Fibroblast of skin of scalp (primary cell): Measurements from ENCODE around the gene ERC2.

Experiments used
- DNase-seq: peaks from one replicate; pipeline ENCODE4 v3.0.0-alpha.2; 2013

ERC2 gene

DNA sequence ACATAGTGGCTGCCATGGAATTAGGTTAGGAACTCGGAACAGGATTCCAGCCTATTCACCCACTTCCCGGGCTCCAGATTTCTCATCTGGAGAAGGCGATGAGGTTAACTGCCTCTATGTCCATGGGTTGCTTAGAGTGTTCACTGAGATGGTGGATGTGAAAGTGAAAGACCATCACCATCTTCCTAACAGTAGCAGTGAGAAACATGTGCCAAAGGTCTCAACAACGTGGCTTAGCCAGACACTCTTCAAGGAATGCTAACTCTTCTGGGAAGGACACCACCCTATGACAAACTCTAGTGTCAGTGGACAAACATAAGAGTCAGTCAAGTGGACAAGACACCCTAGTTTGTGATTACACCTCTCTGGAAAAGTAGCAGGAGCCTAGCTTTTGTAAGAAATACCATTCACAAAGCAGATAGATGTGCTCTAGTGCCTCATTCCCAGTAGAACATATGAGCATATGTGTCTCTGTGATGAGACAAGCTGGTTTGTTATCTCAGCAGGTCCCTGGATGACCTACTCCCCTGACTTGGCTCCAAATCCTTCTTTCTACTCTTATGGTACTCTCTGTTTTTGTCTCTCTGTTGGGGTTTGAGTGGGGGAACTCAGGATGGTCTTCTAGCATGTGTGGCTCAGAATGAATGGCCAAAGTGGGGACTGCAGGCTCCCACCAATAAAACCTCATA lies 770.9 kb downstream of the ERC2 start:
- no peak for DNase-seq

DNA sequence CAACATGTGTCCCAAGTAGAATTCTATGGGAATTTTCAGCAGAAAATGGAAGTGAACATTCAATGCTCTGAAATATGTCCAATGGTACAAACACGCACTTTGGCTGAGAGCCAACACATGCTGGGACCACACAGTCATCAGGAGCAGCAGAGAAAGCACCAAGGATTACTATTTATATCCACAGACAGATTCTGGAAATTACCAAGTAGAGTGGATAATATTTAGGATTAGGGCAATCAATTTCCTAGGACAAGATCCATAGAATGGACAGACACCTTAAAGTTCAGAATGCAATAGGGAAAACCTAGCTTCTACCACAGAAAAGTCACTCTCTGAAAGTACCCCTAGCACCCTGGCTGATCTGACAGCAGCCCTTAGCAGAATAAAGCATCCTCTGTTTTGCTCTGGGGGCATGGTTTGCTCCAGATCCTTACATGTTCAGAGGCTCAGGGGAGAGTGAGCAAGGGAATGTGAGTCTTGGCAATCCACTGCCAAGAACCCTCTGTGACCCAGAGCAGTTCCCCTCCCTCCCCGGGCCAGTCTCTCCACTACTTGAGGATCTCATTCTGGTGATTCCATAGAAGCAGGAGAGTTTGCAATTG lies 775.2 kb downstream of the ERC2 start:
- peak; percentile 84 for DNase-seq

DNA sequence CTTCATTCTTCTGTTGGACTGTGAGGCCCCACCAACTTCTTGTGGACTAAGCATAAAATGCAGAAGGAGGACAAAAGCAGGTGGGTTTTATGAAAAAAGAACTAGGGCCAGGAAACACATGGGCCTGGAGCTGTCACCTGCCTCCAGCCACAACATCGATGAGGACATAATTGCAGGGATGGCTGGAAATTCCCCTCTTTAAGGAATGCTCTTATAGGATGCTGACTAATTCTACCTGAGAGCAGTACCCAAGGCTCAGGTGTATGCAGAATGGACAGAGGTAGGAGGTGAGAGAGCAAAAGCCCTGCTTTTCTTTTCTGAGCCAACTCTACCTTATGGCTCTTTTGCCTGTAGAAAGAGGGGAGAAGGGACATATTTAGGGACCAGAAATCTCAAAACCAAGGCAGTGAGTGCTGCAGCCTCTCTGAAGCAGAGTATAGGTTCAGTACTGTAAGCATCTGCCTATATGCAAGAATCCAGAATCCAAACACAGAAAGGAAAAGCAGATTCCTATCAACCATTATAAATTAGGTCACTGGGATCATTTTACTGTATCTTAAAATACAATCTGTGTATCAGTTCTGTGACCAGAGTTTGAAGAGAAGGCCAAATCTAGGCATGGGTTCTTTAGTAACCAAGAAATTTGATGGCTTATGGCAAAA lies 775.8 kb downstream of the ERC2 start:
- no peak for DNase-seq

DNA sequence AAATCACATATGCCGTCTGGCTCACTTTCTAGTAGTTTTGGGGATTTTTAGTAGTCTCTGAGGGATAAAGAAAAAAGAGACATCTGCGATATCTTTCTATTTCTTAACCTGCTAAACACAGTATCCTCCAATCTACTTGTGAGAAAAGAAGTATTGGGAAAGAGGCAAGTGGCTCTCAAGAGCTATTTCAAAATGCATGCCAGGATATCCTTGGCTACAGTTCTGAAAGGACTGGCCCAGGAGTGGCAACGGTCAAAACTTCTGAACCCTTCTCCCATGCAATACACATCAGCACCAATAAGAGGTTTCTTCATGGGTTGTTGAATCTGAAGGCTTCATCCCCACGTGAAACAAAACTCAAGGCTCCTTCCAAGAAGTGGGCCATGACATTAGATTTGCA lies 777.1 kb downstream of the ERC2 start:
- DNase-seq, result no peak

DNA sequence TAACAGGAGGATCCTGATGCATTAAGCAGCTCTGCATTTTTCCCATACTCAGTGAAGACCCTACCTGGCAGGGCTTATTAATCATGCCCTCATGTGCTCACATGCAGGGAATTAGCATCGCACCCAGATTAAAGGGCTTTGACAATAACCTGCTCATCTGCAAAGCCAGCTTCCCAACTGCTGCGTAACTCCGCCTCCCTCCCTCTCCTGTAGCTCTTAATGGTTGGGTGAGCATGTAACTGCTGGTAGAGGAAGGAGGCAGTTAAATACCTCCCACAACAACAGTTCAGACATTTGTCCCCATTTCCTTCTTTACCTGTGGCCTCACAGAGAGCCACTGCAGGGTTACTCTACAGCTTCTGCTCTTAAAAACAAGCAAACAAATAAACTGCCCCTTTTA lies 777.5 kb downstream of the ERC2 start:
- no peak for DNase-seq

DNA sequence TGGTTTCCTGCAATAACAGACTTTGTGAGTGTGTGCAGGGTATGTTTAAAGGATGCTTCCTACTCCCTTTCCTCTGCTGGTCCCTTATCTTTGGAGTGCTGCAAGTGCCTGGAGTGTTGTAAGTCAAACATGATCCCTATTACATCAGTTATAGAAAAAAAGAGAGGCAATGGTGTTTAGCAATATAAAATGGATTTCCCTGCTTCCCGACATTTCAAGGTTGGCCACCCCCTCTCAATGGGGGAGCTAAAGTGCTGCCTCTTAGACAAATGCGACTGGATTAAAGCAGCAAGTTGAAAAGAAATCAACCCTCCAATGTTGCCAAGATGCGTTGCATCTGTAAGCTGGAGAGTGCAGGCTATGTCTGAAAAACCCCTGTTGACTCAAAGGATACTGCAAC lies 778.1 kb downstream of the ERC2 start:
- DNase-seq, result no peak

DNA sequence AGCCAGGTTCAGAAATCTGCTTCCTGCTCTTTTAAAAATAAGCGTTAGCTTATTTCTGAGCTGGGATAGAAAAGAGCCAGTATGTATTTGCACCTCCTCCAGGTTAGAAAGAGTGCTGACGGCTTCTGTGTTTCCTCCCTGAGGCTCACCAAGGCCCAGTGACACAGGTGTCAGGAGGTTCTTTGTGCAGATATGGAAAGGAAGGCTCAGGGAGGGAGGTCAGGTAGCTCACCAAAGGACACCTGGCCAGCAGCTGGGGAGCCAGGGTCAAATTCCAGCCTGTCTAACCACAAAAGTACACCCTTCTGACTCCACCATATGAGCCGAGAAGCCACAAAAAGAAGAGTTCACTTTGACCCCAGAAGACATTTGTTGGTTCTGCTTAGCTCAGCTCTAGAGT lies 780.1 kb downstream of the ERC2 start:
- no peak for DNase-seq

DNA sequence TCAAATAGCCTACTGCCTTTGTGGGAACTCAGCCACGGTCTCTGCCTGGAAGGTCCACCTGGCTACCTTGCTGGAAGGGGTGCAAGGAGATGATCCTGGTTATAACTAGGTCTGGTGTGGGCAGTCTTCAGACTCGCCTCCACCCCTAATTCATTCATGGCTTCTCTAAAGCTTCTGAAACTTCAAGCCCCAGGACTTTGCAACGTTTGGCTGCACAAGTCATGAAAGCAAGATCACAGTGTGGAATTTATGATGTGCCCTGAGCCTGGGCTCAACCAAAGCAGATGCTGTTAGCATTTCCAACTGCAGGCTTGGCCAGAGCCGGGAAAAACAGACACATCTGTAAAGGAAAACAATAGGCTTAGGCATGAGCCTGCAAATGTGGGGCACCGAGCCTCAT lies 780.7 kb downstream of the ERC2 start:
- no peak for DNase-seq

DNA sequence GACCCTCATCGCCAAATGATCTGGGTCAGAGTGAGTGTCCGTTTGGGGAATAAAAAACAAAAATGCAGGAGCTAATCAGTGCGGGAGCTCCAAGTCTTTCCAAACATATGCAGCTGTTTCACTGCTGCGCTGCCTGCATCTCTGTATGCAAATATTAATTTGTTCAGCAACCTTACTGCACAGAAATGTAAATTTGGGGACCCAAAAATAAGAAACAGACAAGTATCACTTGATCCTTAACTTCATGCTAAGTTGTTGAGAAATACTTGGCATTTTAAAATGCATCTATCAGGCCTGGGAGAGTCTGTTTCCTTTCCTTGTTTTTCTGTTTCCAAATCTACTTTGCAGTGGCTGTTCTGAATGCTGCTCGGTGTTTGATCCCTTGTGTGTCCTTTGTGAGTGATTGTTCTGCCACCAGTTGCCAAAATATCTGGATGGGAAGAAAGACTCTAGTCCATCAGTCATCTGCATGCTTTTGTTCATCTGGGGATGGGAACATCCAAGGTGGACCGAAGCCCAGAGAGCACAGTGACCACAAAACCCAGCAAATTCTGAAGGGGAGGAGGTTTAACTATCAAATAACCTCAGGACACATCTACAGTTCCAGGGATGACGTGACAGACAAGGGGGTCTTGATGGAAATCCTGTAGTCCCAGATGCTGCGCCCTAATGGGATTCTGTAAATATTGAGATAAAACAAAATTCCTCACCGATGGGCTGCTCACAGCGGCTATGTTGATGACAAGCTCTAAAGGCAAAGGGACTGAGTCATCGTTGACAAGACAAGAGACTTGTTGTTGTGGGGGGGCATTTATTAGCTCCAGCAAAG lies 781.6 kb downstream of the ERC2 start:
- DNase-seq, result peak; percentile 69

DNA sequence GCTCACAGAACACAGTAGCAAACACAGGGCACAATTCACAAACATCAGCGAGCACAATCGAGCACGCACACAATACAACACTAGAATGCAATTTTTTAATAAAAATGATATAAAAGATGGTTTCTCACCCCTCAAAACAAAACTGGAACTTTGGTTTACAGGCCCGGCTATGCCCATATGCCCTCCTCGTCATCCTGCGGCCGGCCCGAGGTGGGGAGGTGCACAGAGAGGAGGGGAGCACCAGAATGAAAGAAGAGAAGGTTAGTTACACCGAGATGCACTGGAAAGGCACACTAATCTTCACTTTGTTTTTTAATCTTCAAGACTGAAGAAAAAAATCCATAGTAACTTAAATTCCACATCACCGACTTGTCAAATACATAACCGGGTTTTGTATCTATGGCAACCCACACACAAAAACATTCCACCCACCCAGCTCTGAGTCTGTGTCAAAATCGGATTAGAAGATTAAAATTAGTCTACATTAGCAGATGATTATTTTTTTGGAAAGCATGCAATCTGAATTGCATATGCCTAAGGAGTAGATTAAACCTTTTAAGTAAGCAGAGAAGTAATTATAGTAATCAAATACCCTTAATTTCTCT lies 784.5 kb downstream of the ERC2 start:
- peak; percentile 53 for DNase-seq

DNA sequence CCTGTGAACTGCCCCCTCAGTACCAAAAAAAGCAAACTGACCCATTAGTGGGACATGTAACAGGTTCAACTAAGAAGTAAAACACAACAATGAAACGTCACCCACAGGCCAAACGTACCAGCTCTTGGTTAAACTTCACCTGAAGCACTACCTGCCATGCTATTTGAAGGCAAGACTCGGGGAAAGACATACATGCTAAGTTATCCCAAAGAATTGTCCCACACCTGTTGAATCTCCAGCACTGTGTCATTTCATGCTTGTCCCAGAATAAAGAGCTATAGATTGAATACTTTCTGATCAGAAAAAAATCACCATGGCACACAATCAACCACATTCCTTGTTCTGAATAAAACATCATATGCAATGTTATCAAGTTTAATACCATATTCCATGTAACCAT lies 785.8 kb downstream of the ERC2 start:
- DNase-seq, result no peak

DNA sequence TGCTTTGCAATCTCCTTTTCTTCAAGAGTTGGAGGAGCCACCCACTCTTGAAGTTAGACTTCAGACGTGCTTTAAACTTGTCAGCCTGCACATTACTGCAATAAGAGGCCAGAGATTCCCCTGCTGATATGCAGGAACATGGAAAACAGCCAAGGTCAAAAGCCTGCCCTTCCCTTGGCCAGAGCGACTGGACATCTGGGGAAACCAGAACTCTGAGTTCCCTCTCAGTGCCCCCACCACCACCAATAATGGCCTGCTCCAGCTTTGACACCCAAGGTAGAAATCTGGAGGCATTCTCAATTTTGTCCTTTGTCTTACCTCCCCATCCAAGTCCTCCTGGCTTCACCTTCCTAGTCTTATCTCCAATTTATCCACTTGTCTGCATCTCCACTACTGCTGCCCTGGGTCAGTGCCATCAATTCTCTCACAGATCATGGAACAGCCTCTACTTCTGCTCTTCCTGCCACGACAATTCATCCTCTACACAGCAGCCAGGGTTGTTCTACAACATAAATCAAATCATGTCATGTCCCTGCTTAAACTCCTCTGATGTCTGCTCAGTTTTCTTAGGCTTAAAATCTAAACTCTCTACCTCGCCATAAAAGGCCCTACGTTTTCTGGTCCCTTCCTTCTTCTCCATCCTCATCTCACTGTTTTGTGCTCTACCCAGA lies 789.6 kb downstream of the ERC2 start:
- DNase-seq, result no peak

DNA sequence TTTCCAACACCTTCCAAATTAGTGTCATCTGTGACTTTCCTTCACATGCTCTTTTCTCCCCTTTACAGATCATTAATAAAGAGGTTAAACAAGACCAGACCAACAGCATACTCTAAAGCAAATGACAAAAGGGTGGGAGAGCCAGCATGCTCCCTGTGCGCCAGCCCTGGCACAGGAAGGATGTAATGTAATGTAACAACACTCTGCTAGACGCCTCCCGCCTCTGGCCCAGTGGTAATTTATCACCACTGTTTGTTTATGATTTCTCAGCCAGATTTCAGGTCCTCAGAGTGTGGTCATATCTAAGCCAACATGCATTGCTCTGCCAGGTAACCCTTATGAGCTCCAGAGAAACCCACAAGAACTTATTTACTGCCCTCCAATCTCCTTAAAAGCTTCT lies 791.6 kb downstream of the ERC2 start:
- no peak for DNase-seq

DNA sequence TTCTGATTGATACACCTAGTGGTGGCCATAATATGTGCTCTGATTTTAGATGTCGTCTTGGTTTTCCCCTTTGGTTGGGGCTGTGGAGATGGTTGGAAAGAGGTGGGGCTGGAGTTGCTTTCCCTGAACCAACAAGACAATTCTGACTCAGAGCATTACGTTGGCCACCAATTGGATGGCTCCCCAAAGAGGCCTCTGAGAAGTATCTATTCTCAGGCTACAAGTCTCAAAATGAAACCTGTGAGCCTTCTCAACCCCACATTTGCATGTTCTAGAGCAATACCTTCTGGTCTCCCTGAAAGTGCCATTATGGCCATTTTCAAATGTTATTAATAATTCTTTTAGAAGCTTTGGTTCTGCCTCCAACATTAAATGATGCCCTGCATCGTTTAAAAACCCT lies 792.8 kb downstream of the ERC2 start:
- DNase-seq, result no peak

DNA sequence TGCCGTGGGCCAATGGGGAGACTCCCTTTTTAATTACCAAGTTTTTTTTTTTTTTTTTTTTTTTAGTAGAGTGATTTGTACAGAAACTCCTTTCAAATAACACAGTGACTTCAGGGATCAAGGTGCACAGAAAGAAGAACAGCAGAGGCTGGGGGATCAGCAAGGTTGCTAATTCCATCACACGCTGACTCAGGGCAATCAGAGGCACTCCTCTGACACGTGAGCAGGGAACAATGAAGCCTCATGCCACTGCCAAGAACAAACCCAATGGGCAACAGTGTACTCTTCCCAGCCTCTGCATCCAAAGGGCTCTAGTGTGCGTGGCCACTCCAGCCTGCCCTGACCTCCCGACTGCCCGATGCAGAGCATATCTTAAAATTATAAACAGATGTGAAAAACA lies 794.5 kb downstream of the ERC2 start:
- DNase-seq, result no peak

DNA sequence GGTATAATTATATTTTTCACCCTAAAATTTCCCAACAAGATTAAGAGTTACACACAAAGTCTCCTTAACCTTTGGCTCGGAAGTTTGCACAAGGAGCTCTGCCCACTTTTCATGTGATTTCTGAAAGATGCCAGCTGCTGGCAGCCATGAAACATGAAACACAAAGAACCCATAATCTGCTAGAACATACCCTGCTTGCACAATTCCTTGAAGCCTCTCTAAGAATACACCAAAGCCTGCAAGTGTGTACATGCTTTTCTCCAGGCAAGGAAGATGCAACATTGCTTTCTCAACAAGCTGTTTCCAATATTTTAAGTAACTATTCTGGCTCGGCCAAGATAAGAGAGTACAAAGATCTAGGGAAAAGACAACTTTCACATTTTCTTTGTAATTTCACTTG lies 799.1 kb downstream of the ERC2 start:
- DNase-seq, result no peak

DNA sequence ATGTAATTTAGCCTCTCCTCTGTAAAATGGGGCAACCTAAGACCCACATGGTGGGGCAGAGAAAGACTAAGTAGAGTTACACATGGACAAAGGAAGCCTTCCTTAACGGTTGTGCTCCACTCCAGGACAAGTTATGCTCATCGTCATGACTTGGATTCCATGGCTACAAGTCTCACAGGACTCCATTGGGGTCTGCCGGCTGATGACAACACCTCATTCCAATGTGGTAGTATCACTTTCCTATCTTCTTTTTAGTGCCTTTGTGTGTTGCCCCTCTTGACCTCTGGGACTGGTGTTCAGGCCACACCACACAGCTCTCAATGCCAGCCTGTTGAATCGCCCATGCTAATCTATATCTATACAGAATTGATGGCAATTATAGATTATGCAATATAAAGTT lies 799.9 kb downstream of the ERC2 start:
- DNase-seq, result peak; percentile 58

DNA sequence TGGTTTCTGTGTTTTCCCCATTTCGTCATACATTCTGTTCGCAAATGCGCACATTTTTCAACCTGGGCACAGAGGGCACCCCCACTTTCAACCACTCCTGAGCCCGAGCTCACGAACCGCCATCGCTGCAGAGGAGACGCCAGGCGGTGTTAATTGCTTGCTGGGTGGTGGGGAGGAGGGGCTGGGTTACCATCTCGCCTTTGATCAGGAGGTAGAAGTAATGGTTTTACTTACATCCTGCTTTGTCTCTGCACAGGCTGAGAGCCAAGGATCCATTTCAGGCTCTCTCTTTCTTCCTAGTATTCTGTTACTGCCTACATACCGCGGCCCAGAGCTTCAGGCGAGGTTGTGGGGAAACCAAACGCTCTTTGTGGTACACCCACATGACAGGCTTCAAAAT lies 803.9 kb downstream of the ERC2 start:
- DNase-seq, result no peak

DNA sequence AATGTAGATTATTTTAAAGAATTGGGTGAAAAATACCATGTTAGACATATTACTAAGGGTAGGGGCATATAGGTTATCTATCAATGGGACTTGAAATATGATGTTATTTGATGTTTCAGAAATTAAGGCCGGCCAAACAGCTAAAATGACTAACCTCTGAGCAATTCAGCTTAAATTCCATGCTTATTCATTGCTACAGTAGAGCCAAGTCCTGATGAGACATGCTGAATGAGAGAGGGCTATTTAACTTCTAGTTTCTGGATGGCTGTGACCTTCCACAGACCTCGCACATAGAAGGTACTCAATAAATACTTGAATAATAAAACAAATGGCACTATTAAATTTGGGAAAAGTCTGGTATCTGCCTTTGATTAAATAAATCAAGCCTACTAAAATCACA lies 805.6 kb downstream of the ERC2 start:
- peak; percentile 65 for DNase-seq

DNA sequence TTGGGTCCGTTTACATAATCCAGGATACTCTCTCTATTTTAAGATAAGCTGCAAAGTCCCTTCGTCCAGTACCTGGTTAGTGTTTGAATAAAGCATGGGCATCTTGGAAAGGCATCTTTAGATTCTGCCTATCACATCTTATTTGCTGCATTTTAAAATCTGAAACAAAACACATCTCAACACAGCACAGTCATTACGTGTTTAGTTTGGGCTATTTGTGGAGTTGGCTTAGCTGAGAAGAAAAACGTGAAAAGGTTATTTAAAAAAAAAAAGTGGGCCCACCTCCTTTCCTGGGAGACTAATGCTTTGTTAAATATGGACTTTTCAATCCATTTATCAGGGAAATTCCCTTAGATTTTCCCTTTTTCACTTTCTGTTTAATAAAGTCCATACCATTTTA lies 806.7 kb downstream of the ERC2 start:
- no peak for DNase-seq

DNA sequence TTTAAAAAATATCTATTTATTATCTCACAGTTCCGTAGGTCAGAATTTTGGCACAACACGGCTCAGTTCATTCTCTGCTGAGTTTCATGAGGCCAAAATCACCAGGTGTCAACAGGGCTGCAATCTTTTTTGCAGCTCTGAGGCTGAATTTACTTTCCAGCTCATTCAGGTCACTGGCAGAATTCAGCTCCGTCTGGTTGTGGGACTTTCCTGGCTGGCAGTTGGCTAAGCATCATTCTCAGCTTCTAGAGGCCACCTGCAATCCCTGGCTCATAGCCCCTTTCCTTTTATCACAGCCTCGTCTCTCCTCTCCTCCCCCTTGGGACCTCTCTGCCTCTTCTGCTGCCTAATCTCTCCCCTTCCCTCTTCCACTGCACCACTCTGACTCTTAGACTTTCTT lies 807.1 kb downstream of the ERC2 start:
- DNase-seq, result no peak

DNA sequence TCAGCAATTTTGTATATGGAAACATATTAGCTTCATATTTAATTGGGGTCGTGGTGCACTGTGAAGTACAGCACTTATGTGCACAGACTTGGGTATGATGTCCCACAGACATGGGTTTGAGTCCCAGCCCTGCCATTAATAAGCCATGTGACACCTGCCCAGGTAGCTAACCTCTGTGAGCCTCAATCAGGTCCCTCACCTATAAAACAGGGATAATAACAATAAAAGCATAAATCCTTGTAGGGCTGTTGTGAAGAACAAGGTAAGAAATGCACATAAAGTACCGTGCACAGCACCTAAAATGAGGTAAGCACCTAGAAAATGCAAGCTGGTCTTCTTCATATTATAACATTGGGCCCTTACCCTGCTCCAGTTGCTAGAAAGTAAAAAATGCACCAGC lies 807.6 kb downstream of the ERC2 start:
- DNase-seq, result no peak
